ELF-1 (cell line): ENCODE measurements around the gene STK32B.

ENCODE experiments used
- DNase-seq: peaks from one replicate; pipeline ENCODE4 v3.0.0-alpha.2; 2016; ENCODE audit warnings: low read depth, low spot score

The STK32B gene

DNA sequence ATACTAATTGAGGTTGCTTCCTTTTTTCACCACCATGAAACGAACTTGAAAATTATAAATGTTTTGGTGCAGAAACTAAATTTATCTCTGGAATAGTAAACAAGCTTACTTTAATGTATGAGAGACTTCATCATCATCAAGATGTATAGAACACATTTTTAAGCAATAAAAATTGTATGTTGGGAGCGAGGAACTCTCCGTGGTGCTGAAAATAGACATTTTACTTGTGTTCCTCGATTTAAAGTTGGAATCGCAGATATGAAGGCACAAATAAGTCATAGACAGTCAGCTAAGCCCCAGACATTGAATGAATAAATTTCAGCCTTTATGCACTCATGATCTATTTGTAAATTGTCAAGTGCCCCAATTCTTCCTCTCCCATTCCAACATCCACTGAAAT, 310.7 kb downstream of the STK32B start:
- DNase-seq = no peak

- DNase-seq = no peak
Measured at GRCh38 chr4:5364406-5364805, 313.1 kb downstream of the STK32B start.

GRCh38 chr4:5365071-5366008, 314.1 kb downstream of the STK32B start:
- peak; percentile 22 for DNase-seq

DNA sequence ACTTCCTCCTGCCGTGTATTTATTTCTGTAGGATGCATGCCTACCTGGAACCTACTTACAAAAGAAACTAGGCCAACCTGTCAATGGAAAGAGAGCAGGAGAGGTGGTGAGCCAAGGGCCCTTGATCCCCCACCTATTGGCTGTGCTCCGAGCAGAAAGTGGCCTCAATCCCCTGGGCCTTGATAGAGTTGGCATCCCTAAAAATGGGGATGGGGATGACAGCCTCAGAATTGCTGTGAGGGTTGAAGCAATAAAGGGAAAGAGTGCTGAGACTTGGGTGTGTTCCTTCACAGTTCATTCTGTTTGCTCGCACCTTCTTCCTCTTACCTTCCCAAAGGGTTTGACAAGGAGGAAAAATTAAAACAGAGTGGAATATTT, 314.7 kb downstream of the STK32B start:
- DNase-seq = no peak

GRCh38 chr4:5366421-5366820, 315.1 kb downstream of the STK32B start:
- DNase-seq = no peak

- no peak for DNase-seq
Measured at GRCh38 chr4:5368426-5368825, 317.1 kb downstream of the STK32B start.

GRCh38 chr4:5370286-5370685, 319.0 kb downstream of the STK32B start:
- no peak for DNase-seq

DNA sequence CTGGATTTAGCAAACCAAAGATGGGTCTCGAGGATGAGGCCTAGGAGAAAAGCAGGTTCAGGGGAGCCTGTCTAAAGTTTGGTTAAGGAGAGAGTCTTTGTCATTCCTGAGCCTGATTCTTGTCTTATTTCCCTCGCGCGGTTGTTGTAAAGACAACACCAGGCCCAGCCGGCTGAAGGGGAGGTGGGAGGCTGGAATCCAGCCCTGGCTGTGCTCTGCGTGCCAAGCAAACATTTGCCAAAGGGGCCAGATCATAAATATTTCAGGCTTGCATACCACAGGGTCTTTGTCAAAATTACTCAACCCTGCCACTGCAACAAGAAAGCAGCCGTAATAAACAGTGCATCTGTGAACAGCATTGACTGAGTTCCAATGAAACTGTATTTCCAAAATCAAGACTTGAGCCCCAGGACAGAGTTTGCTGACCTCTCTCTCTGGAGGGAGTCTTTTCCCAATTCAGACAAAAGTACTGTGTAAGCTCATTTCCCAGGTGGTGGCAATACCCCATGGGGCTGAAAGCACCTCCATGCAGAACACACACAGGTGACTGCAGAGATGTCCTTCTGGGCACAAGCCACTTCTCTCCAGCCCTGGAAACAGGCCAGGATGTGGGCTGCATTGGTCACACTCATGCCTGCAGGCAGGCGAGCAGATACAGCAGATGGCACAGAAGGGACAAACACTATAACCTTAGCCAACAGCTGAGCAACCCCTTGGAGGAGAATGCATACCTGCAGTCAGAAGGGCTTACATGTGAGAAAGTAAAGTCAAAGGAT, 320.3 kb downstream of the STK32B start:
- DNase-seq = no peak

GRCh38 chr4:5372198-5372597, 320.9 kb downstream of the STK32B start:
- no peak for DNase-seq

- no peak for DNase-seq
Measured at GRCh38 chr4:5373327-5373726, 322.0 kb downstream of the STK32B start.

GRCh38 chr4:5374592-5374991, 323.3 kb downstream of the STK32B start:
- no peak for DNase-seq

GRCh38 chr4:5374994-5375393, 323.7 kb downstream of the STK32B start:
- DNase-seq = no peak

DNA sequence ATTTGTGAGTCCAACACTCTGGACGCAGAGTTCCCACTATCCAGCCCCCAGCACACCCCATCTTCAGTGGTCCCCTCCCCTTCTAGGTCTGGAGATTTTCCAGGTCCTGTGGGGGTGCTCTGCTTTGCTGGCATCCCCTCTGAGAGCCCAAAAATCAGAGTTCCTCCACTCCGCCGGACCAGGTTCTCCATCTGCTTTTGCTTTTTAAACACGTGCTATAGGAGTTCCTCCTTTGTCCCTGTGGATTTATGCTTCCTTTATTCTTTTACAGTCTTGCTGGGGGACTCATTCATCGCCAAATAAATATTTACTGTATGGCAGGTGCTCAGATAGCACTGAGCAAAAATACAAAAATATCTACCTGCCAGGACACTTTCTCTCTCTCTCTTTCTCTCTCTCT, 324.7 kb downstream of the STK32B start:
- no peak for DNase-seq

DNA sequence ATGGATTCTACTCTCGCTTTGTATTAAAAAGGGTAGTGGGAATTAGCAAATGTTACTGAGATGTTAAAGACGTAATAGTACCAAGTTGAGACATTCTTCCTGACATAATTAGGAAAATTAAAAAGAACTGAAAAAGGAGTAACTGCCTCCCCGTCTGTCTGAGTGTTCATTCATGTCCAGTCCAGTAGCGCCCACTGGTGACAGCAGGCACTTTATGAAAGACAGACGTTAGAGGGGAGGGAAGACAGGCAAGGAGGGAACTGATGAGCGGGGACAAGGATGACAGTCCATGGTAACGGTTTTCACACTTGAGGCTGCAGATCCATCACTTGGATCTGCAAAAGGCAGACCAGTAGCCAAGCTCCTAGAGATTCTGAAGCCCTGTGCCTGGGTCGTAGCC, 326.7 kb downstream of the STK32B start:
- DNase-seq = no peak

DNA sequence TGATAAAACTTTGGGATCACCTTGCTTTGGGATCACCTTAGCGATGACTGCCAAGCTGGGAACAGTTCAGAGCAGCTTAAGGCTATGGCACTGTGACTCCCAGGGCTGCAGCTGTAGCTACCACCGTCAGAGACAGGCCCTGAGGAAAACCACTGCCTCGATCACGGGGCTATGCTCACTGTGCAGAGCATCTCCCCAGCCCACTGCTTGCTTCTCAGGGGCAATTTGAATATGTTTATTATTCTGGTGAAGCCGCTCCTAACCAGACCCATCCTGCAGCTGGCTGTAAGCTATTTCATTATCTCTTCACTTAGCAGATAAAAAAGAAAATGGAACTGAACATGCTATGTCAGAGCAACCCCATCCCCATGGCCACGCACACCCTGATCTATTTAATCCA, 328.6 kb downstream of the STK32B start:
- no peak for DNase-seq

DNA sequence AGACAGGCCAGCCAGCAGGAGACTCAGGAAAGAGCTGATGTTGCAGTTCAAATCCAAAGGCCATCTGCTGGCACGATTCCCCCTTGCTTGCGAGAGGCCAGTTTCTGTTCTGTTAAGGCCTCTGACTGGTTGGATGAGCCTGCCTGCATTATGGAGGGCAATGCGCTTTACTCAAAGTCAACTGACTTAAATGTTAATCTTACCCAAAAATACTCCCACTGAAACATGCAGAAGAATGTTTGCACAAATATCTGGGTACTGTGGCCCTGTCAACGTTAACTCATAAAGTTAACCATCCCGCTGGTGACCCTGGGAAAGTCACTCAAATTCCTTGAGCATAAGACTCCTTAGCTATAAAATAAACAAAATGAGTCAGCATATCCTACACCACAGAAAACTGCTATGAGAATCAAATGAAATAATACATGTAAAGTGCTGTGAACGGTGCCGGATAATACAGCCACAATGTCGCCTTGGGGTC, 330.7 kb downstream of the STK32B start:
- DNase-seq = no peak

DNA sequence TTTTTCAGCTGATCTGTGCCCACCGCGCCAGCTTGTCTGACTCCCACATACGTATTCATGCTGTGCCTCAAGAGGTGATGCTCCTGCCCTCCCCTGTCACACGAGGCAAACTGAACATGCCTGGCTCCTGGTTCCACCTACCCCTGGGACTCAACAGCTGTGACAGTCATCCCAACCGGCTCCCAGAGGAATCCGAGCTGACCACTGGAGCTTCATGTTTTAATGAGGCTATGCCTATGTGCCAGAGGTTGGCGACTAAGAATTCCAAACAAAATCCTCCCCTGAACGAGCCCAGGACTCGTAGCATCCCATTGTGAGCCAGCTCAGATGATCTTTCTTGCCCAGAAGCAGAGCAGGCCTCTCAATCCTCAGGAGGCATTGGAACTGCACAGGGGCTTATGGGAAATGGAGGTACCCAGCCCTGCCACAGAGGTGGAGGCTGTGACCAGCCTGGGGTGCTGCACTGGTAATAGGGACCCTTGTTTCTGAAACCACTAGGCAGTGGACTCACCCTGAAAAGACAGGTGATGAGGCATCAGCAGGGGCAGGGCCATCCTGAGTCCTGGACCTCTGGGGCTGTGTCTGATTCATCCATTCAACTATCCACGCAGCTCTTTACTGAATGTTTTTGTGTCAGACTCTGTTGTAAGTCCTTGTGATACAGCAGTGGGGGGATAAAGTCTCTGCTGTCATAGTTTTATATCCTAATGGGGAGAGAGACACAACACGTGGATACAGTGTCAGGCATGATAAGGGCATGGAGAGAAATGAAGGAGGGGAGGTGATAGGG, 332.1 kb downstream of the STK32B start:
- no peak for DNase-seq

DNA sequence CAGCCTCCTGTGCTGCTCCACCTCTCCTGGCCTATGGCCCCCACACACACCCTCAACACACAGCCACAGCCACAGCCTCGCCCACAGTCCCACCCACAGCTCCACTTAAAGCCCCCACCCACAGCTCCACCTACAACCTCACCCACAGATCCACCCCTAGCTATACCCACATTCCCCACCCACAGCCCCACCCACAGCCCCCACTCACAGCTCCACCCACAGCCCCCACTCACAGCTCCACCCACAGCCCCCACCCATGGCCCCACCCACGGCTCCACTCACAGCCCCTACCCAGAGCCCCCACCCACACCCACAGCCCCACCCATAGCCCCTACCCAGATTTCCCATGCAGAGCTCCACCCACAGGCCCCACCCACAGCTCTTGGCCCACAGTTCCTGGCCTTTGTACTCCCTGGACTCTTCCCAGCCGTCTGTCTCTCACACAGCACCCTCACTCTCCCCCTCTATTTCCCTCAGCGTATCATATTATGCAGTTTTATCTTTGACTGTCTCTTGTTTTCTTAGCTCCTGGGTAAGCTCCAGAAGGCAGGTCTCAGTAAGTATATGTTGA, 334.5 kb downstream of the STK32B start:
- DNase-seq = no peak

- DNase-seq = no peak
Measured at GRCh38 chr4:5386921-5387320, 335.6 kb downstream of the STK32B start.

DNA sequence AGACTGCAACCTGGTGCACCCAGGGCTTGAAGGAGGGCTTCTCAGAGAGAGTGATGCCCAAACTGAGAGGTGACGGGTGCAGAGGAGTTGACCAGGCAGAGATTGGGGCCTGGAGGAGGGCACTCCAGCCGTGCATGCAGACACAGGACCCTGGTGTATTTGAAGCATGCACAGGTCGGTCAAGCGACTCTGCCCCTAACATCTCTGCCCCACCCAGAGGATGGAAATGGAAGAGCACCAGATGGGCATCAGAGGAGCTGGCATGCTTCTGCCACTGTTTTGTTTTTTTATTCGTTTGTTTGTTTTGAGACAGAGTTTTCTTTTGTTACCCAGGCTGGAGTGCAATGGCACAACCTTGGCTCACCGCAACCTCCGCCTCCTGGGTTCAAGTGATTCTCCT, 336.2 kb downstream of the STK32B start:
- DNase-seq = no peak

DNA sequence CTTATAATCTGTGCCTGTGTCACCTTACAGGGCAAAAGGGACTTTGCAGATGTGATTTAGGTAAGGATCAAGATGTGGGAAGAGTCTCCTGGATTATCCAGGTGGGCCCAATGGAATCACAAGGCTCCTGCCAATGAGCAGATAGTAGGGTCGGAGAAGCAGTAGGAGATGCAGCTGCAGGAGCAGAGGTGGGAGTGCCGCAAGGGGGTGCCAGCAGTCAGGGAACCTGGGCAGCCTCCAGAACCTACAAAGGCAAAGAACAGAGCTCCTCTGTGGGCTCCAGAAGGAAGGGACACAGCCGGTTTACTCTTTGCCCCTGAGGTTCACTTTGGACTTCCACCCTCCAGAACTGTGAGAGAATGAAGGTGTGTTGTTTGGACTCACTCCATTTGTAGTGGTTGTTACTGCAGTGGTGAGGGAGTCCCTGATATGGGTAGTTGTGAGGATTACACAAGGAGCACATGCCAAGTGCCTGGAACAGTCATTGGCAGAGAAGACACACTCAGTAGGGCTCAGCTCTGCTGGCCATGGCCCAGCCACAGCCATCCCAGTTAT, 338.6 kb downstream of the STK32B start:
- DNase-seq = no peak
